ENCODE data around the gene BCOR. TPM values are rescaled to one million over a fixed set of nuclear protein-coding genes. Genes with fewer than 3 reads are reported as not detected.

Gene BCOR
- total RNA-seq, 2 experiments from 2014 or later: 43.9 to 58.0 TPM

GRCh38 chrX:40099055-40099958, 1.5 kb upstream of the BCOR start:
- H3K36me3 Mint-ChIP-seq: peaks cover 1% of the 10 kb centered on the region
- H3K4me1 Mint-ChIP-seq: peaks cover 16% of the 10 kb centered on the region
- H3K27me3 Mint-ChIP-seq: no peaks in the 10 kb centered on the region
- DNase-seq (peak; percentile 75), ATAC-seq (peak; percentile 28)
- CTCF ChIA-PET: no interaction called here
- H3K27ac Mint-ChIP-seq: peak overlapping the region; percentile 86
- H3K4me3 Mint-ChIP-seq: peak overlapping the region; percentile 71
- H3K9me3 Mint-ChIP-seq (ENCODE audit: low read depth): no peaks in the 10 kb centered on the region

- Mint-ChIP-seq H3K27me3 (no peaks in the 10 kb centered on the region), H3K36me3 (peaks cover 1% of the 10 kb centered on the region), H3K9me3 (ENCODE audit: low read depth) (no peaks in the 10 kb centered on the region), H3K4me3 (peak overlapping the region; percentile 71), H3K4me1 (peaks cover 19% of the 10 kb centered on the region), H3K27ac (peak overlapping the region; percentile 86)
- CTCF ChIA-PET: interaction anchor here (1.1 to 1.2 kb wide), 2 partner anchors 55 to 72 kb away, joined by 4 to 7 read pairs; no protein-coding TSS in a partner anchor
- ATAC-seq (peak; percentile 34), DNase-seq (peak; percentile 79)
These were observed 701 bp upstream of the BCOR start for GRCh38 chrX:40098264-40099054.

DNA sequence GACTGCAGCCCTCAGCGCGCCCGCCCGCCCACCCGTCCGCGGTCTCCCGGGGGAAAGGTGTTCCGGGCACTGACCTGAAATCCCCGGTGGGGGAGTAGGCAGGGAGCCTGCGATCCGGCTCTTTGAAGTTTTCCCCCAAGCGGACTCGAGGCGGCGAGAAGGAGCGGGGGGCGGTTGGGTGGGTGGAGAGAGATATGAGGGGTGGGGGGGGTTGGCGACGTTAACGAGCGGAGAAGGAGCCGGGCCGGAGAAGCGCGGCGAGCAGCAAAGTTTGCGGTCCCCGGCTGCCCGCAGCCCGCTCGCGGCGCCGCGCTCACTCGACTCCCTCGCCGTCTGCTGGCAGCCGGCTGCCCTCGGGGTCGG, 636 bp downstream of the BCOR start:
- H3K9me3 Mint-ChIP-seq (ENCODE audit: low read depth): no peaks in the 10 kb centered on the region
- H3K36me3 Mint-ChIP-seq: peaks cover 9% of the 10 kb centered on the region
- H3K27me3 Mint-ChIP-seq: no peaks in the 10 kb centered on the region
- no peak for DNase-seq
- CTCF ChIA-PET: interaction anchor here (0.9 to 1.4 kb wide), 3 partner anchors 28 to 84 kb away, joined by 3 to 7 read pairs (median 3); no protein-coding TSS in a partner anchor
- H3K4me1 Mint-ChIP-seq: peaks cover 31% of the 10 kb centered on the region
- no peak for ATAC-seq
- peak overlapping the region; percentile 70 for H3K27ac Mint-ChIP-seq
- peak overlapping the region; percentile 82 for H3K4me3 Mint-ChIP-seq

- peak overlapping the region; percentile 82 for H3K4me3 Mint-ChIP-seq
- peaks cover 31% of the 10 kb centered on the region for H3K4me1 Mint-ChIP-seq
- H3K27me3 Mint-ChIP-seq: no peaks in the 10 kb centered on the region
- CTCF ChIA-PET: interaction anchor here (0.9 to 1.4 kb wide), 2 partner anchors 28 to 83 kb away, joined by 3 read pairs; no protein-coding TSS in a partner anchor
- DNase-seq (peak; percentile 73), ATAC-seq (peak; percentile 9)
- no peaks in the 10 kb centered on the region for H3K9me3 Mint-ChIP-seq (ENCODE audit: low read depth)
- H3K27ac Mint-ChIP-seq: peak overlapping the region; percentile 72
- H3K36me3 Mint-ChIP-seq: peaks cover 9% of the 10 kb centered on the region
These were observed 1.2 kb downstream of the BCOR start for GRCh38 chrX:40096395-40097091.

DNA sequence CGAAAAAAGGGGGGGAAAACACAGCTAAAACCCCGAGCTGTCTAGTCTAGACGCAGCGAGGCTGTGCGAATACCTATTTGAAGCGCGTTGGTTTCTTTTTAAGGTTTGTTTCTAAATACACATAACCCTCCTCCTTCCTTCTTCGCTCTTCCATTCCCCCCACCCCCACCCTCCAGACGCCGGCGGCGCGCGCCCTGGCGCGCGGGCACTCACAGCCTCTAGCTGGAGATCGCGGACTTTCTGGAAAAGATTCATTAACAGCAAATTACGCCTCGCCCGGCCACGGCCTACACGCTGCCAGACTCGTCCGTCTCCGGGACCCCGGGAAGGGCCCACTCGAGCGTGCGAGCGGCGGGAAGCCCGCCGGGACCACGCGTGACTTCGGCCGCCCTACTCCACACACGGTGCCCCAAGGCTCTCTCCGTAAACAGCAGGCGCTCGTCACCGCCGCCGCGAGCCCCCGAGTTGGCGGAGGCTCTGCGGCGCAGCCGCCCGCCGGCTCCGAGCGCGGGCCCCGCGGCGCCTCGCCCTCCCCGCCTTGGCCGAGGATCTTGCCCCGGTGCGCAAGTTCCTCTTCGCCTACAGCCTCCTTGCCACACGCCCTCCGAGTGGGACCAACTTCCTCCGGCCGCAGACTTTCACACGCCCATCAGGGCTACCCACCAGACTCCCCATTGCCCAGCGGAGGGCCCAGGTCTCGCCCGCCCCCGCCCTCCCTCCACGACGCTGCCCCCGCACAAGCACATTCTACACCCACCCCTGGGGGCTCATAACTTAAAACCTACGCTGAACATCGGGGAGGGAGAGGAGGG, 2.0 kb downstream of the BCOR start:
- CTCF ChIA-PET: interaction anchor here (0.8 to 0.9 kb wide), 2 partner anchors 9 to 172 kb away, joined by 3 read pairs; no protein-coding TSS in a partner anchor
- Mint-ChIP-seq H3K4me3 (peak overlapping the region; percentile 82), H3K27ac (peak overlapping the region; percentile 72), H3K36me3 (peaks cover 9% of the 10 kb centered on the region), H3K27me3 (no peaks in the 10 kb centered on the region), H3K9me3 (ENCODE audit: low read depth) (no peaks in the 10 kb centered on the region), H3K4me1 (peaks cover 39% of the 10 kb centered on the region)
- ATAC-seq (no peak), DNase-seq (no peak)

DNA sequence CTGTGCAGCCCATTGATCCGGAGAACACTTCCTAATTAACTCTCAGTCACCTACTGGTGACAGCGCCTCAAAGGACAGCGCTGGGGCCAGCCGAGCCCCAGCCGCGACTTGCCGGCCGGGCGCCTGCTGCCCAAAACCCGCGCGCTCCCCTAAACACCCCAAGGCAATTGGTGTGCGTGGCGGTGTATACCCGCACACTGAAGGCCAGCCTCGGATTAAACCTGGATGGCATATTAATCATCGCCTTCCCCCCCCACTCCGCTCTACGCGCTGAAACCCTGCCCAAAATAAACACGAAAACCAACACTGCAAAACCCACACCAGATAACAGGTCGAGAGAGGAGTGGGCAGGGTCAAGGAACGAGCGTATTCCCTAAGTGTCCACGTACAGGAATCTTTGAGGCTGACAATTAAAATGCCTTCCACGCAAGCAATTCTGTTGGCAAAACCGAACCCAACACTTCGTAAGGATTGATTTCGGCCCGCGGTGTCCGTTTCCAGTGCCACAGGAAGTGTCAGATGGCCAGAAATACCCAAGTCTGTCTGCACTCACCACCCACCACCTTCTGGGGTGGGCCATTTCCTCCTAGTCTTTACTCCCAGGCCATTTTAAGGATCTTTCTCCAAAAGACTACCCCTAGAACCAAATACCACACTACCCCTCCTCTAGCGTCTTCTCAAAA, 2.7 kb downstream of the BCOR start:
- Mint-ChIP-seq H3K9me3 (ENCODE audit: low read depth) (no peaks in the 10 kb centered on the region), H3K4me1 (peaks cover 39% of the 10 kb centered on the region), H3K27ac (peak overlapping the region; percentile 72), H3K27me3 (no peaks in the 10 kb centered on the region), H3K36me3 (peaks cover 9% of the 10 kb centered on the region), H3K4me3 (peak overlapping the region; percentile 82)
- no peak for ATAC-seq
- no peak for DNase-seq
- CTCF ChIA-PET: interaction anchor here (0.8 to 1.6 kb wide), 4 partner anchors 10 to 173 kb away, joined by 3 read pairs; no protein-coding TSS in a partner anchor

GRCh38 chrX:40094041-40094899, 3.5 kb downstream of the BCOR start:
- H3K4me1 Mint-ChIP-seq: peaks cover 35% of the 10 kb centered on the region
- no peaks in the 10 kb centered on the region for H3K27me3 Mint-ChIP-seq
- peak overlapping the region; percentile 72 for H3K27ac Mint-ChIP-seq
- peaks cover 9% of the 10 kb centered on the region for H3K36me3 Mint-ChIP-seq
- ATAC-seq (no peak), DNase-seq (peak; percentile 55)
- peak overlapping the region; percentile 82 for H3K4me3 Mint-ChIP-seq
- CTCF ChIA-PET: interaction anchor here (1.1 to 1.6 kb wide), 3 partner anchors 11 to 280 kb away, joined by 3 read pairs; no protein-coding TSS in a partner anchor
- no peaks in the 10 kb centered on the region for H3K9me3 Mint-ChIP-seq (ENCODE audit: low read depth)

DNA sequence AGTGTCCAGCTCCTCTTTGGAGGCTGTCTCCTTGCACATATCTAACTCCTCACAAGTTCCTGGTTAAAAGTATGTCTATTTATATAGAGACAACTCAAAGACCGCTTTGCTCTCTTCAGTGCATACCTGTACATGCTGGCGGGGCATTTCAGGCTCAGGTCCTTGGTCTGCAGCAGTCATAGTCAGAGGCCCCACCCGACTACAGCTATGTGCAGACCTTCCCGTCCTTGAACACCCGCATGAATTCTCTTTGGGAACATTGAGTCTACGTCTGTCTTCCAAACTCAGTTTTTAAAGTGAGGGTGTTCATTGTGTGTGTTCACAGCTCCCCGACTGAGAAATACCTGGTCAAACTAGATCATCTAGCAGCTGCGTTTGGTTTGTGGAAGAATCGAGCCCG, 4.2 kb downstream of the BCOR start:
- Mint-ChIP-seq H3K27ac (no peak overlapping the region), H3K27me3 (no peaks in the 10 kb centered on the region), H3K36me3 (peaks cover 9% of the 10 kb centered on the region), H3K4me3 (peak overlapping the region; percentile 82), H3K9me3 (ENCODE audit: low read depth) (no peaks in the 10 kb centered on the region), H3K4me1 (peaks cover 40% of the 10 kb centered on the region)
- CTCF ChIA-PET: interaction anchor here (1.1 to 1.6 kb wide), 3 partner anchors 12 to 280 kb away, joined by 3 read pairs; no protein-coding TSS in a partner anchor
- ATAC-seq: no peak
- DNase-seq: no peak

GRCh38 chrX:40092808-40093435, 4.8 kb downstream of the BCOR start:
- CTCF ChIA-PET: interaction anchor here (1.1 kb wide), 1 partner anchor 279 kb away, joined by 3 read pairs; no protein-coding TSS in a partner anchor
- DNase-seq (no peak), ATAC-seq (no peak)
- no peaks in the 10 kb centered on the region for H3K27me3 Mint-ChIP-seq
- H3K9me3 Mint-ChIP-seq (ENCODE audit: low read depth): no peaks in the 10 kb centered on the region
- peak overlapping the region; percentile 28 for H3K4me3 Mint-ChIP-seq
- H3K4me1 Mint-ChIP-seq: peaks cover 41% of the 10 kb centered on the region
- no peak overlapping the region for H3K27ac Mint-ChIP-seq
- H3K36me3 Mint-ChIP-seq: peaks cover 9% of the 10 kb centered on the region

DNA sequence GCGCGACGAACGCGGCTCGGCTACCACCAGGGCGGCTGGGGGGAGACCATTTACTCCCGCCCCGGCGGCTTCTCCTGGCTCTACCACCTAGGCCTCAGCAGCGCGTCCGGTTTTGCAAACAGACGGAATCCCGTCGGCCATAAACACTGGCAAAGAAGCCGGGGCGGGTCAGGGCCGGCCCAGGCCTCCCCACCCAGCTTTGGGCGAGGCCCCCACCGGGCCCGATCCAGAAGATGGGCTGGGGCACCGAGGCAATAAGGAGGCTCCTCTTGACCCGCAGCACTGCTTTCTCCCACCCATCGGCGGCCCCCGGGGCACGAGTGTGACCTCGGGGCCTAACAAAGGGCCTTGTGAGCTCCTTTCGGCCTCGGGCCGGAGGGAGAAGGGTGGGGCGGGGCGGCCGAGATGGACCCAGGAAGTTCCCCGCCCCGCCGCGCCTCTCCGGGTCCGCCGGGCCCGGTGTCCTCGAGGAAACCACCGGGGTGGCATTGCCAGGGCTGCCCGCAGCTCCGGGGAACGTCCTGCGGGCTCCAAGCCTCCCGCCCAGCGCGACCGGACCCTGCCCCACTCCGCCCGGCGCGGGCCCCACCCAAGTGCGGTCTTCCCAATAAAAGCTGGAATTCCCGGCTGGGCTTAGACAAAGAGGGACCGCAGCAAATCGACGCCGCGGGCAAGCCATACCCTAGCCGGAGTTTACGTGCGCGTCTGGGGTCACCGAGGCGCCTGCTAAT, 5.9 kb downstream of the BCOR start:
- H3K36me3 Mint-ChIP-seq: peaks cover 9% of the 10 kb centered on the region
- CTCF ChIA-PET: interaction anchor here (0.6 kb wide), 1 partner anchor 174 kb away, joined by 3 read pairs; no protein-coding TSS in a partner anchor
- no peak for DNase-seq
- no peak overlapping the region for H3K27ac Mint-ChIP-seq
- H3K9me3 Mint-ChIP-seq (ENCODE audit: low read depth): no peaks in the 10 kb centered on the region
- H3K4me1 Mint-ChIP-seq: peaks cover 44% of the 10 kb centered on the region
- no peak for ATAC-seq
- no peak overlapping the region for H3K4me3 Mint-ChIP-seq
- H3K27me3 Mint-ChIP-seq: no peaks in the 10 kb centered on the region
